Activated T-helper 1 cell treated with Interleukin-2 at 50 U/mL for 16 hours (primary cell): ENCODE data around the gene RHOG.
A peak's percentile ranks its signal among the peaks of the same experiment; 100 is the strongest.
"Not testable (repeated sequence)": the region's sequence is repeated elsewhere in the genome, so short reads cannot be mapped to it uniquely, and the experiment has no call there.

ENCODE experiments used
- DNase-seq: peaks from one replicate; pipeline ENCODE4 v3.0.0-alpha.2; 2020; ENCODE audit warnings: low read depth

The RHOG gene

GRCh38 chr11:3808861-3809623 lies 31.7 kb downstream of the RHOG start:
- DNase-seq = peak; percentile 17

DNA sequence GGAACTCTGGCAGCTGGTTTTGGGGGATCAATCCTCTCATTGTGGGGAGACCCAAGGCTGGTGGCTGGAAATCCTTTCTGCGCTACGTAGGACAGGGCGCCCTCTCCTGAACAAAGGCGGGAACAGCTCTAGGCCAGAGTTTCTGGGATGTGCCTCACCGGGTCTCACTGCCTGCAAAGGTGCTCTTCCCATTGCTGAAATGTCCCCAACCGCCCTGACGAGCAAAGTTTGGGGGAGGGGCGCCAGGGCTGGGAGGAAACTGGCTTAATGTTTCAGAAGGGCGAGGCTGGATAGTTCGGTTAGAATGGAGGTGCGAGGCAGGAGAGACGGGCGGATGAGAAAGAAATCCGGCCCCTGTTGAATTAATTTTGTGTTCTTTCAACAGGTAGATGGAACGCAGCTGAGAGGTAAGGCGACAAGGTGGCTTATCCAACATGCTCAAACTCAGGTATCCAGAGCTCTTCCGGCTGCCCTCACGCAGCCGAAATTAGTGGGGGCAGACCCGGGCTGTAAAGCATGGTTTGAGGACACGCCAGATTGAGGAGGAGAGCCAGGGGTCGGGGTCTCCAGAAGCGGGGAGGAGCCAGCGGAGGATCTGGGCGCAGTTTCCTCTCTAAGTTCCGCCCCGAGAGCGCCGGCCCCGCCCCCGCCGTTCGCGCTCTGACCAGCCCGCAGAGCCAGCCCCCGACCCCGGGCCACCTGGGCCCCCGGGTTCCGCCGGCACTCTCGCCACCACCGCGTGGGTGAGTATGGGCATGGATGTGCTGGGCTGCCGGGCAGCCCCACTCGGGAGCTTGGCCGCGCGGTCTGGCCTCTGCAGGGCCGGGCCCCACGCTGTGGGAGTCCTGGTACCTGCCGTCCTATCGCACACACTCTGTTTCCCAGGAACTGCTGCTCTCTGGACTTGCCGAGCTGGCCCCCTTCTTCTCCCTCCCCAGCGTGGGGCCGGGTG lies 32.6 kb downstream of the RHOG start, which contains the start of gene PGAP2:
PGAP2 (plus strand) TSS at position 652 of the 952 bp plus-strand sequence. CDS start 2,700 bp downstream, outside the sequence.
- DNase-seq = peak; percentile 39

GRCh38 chr11:3803726-3804495 lies 36.8 kb downstream of the RHOG start:
- no peak for DNase-seq

GRCh38 chr11:3802011-3802790 lies 38.6 kb downstream of the RHOG start:
- DNase-seq = no peak

DNA sequence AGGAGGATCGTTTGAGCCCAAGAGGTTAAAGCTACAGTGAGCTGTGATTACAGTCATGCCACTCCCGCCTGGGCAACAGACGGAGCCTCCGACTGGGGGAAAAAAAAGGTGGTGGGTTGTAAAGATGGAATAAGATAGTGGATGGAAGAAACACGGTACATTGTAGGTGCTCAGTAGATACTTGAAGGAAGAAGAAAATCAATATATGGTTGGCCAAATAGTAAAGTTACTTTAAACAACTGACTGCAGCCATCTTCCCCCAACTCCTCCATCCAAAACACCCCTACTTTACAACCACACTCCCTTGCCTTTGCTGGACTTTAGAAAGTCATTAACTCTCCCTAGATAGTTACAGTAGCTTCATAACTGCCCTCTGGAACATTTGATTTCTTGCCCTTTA lies 40.9 kb downstream of the RHOG start:
- DNase-seq = no peak

DNA sequence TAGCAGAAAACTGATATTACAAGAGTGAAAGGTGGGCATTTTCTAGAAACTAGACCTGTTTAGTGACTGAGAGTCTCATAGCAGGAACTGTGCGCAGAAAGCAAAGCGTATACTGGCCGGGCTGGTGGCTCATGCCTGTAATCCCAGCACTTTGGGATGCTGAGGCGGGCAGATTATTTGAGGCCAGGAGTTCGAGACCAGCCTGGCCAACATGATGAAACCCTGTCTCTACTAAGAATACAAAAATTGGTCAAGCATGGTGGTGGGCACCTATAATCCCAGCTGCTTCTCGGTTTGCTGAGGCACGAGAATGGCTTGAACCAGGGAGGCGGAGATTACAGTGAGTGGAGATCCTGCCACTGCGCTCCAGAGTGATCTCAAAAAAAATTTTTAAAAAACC lies 41.6 kb downstream of the RHOG start:
- no peak for DNase-seq

DNA sequence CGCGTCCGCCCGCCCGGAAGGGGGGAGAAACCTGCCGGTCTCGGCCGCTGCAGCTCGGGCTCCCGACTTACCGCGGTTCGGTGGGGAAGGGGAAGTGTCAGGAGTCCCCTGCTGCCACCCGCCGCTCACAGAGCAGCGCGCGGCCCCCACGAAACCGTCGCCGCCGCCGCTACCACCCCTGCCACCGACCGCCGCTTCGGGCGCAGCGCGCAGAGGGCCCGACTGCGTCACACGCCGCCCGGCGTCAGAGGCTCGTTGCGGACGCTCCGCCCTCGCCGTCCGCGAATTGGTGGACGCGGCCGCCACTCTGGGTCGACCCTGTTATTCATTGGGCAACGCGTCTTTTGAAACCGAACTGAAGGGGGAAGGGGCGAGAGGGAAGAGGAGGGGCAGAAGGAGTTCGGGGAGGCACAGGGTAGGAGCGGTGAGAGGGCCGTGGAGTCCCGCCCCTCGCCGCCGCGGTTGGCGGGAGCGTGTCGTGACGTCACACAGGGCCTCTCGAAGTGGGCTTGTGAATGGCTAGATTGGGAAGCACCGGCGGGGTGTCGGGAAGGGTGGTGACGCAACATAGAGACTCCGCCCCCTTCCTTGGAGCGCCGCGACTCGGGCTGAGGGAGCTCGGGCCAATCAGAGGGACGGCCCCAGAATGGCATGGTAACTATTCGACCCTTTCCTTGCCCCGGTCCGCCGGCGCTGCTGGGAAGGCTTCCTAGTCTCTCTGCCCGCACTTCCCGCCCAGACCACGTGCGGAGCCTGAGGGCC lies 43.2 kb downstream of the RHOG start, which contains the start of gene NUP98:
NUP98 (minus strand) TSS at position 226 of the 762 bp plus-strand sequence. CDS start 15,437 bp downstream, outside the sequence.
- DNase-seq = peak; percentile 100

- no peak for DNase-seq
Observed at GRCh38 chr11:3796801-3797328, 43.9 kb downstream of the RHOG start.

- DNase-seq = no peak
Observed at GRCh38 chr11:3796346-3796745, 44.4 kb downstream of the RHOG start.

DNA sequence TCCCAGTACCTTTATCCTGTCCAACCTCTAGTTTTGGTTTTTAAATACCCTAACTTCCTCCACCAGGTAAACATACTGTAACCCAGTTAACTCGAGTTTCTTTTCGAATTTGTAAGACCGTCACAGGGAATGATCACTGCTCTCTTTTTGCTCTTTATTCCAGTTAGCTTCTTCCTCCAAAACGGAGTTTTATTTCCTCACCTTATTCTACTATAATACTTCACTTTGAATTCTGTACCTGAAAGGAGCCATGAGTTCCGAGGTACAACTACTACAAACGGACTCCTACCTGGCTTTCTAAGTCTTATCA lies 44.8 kb downstream of the RHOG start:
- DNase-seq = no peak

- DNase-seq = no peak
Observed at GRCh38 chr11:3795131-3796001, 45.4 kb downstream of the RHOG start.

GRCh38 chr11:3794387-3794786 lies 46.4 kb downstream of the RHOG start:
- DNase-seq = not testable (repeated sequence)

GRCh38 chr11:3786781-3787428 lies 53.9 kb downstream of the RHOG start:
- no peak for DNase-seq

DNA sequence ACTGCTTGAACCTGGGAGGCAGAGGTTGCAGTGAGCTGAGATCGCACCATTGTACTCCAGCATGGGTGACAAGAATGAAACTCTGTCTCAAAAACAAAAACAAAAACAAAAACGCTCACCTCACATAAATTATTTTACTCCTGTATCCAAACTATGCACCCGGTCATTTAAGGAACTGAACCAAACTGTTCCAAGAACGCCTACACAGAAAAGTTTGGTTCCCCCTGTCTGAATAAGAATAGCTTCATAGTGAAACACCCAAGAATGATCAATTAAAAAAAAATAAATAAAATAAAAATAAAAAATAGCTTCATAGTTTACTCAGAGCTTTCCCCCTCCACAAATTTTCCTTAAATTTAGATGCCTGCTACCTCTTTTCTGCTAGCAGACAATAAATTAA lies 57.1 kb downstream of the RHOG start:
- DNase-seq = no peak

GRCh38 chr11:3782963-3783362 lies 57.8 kb downstream of the RHOG start:
- DNase-seq = no peak

GRCh38 chr11:3781423-3781822 lies 59.3 kb downstream of the RHOG start:
- DNase-seq = no peak
